Hindlimb muscle (tissue), 1 donor: ENCODE measurements around the gene LAPTM4A. TPM values are rescaled to one million over a fixed set of nuclear protein-coding genes. Genes with fewer than 3 reads are reported as not detected.
A peak's percentile ranks its signal among the peaks of the same experiment; 100 is the strongest.
"Not testable (repeated sequence)": the region's sequence is repeated elsewhere in the genome, so short reads cannot be mapped to it uniquely, and the experiment has no call there.

Experiments used
- DNase-seq: peaks from one replicate; pipeline ENCODE4 v3.0.0-alpha.2; 2013
- polyA plus RNA-seq: library from polyadenylated mRNA; unstranded; fragments of 120-200 nt; gene quantifications from one replicate; pipeline ENCODE4 v1.2.1, GENCODE V29; 2013; ENCODE audit not compliant: insufficient read length

The LAPTM4A gene
- polyA plus RNA-seq, 1 donor, result 311 TPM

DNA sequence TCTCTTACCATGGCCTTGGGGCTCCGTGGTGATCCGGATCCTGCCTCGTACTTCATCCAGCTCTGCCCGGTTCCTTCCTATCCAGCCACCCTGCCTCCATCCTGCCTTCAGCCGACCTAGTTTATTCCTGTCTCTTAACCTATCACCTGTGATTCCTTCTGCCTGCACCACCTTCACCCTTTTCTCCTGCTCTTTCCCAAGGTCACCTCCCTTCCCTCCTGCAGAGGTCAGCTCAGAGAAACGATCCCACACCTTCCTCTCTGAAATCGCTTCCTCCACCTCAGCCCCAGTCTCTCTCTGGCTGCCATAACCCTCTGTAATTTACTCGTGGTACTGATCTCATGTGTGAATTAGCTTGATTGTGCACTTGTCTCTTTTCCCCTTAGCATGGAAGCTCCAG is 23.5 kb upstream of the LAPTM4A start:
- DNase-seq, result no peak

DNA sequence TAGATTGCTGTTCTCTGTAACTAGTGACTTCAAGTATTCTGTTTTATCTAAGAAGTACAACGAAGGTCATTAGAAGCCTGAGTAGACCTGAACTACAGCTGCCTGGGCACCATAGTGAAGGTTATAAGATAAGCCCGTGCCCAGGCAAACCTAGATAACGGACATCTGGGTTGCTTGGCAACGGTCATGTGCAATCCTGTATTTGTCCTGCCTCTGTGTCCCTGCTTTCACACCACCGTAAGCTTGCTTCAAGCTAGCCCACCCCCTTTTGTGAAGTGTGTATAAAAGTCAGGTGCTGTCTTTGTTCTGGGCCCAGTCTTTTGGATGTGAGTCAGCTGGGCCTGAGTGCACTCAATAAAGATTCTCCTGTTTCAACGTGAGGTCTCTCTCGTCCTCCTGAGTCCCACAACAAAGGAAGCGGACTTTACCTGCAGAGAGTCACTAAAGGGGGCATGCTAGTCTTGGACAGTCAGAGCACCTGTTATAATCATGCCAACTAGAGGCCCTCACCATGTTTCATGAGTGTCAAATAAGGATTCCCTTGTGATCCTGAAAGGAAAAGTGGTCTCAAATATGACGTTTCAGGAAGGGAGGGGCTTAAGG is 22.7 kb upstream of the LAPTM4A start:
- DNase-seq, result not testable (repeated sequence)

DNA sequence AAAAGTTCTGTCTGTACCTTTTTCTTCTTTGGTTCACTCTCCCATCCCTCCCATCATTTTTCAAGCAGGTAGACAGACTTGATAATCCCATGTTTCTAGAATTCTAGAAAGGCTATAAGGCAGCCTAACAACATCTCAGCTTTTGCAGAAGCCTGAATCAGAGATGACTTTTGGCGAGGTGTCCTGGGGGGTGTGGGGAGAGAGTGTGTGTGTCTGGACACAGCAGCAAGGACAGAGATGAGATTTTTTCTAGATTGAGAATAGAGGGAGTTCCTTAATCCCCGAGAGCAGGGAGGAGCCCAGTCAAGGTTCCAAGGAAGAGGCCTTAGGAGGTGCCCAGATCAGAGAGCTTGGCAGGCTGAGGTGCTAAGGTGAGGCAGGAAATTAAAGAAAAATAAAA is 22.0 kb upstream of the LAPTM4A start:
- no peak for DNase-seq

DNA sequence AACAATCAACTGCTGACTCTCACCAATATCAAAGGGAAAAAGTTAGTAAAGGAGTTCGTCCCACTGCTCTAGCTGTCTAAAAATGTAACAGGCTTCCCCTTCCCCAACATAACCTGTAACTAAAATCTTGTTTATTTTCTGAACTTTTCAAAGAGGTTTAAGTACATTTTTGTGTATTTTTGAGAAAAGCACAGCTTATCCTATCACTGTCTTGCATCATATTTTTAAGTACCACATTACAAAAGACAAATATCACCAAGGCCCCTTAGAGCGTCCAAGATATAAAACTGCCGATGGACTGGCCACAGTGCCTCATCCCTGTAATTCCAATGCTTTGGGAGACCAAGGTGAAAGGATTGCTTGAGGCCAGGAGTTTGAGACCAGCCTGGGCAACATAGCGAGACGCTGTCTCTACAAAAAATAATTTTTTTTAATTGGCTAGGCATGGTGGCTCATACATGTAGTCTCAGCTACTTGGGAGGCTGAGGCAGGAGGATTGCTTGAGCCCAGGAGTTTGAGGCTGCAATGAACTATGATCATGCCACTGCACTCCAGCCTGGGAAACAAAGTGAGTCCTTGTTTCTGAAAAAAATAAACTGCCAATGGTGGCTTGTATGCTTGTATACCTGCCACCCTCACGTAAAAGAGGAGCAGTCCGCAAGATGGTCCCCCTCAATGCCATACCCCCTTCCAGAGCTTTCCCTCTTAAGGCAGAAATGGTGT is 21.2 kb upstream of the LAPTM4A start:
- DNase-seq, result no peak

DNA sequence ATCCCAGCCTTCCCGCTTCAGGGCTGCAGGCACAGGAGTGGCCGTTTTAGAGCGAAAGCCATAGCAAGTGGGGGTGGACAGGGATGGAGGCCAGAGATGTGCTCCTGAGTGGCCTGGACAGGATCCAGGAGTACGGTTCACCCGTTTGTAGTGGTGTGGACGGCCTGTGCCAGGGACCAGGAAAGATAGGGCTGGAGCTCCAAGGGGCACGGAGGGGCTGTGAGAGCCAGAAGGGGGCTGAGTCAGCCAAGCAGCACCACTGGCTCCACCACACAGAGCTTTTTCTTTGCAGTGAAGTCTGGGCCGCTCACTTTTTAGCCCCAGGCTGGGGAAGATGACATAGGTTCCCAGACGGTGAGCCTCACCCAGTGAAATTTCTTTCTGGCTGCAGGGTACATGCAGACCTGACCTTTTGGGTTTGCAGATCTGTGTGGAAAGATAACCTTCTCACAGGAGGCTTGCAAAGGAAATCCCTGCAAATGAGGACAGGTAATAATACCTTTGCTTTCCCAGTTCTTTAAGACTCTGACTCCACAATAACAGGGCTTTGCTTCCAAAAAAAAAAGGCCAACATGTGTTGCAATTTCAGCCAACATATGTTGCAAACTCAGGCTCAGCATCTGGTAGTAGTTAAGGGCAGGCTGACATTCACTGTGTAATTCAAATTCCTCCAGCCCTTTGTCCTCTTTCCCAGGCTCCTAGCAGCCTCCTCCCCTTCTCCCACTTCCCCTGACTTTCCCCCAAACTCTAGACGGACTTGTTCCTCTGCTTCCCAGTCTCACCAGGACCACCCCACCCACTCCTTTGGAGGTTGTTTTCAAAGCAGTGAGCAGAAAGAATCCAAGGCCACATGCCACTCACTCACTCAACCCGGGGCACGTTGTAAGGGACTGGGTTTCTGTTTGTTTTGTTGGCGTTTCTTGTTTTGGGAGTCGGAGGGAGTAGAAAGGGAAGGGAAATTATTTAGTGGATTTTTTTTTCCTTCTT is 20.3 kb upstream of the LAPTM4A start:
- DNase-seq, result peak; percentile 87

DNA sequence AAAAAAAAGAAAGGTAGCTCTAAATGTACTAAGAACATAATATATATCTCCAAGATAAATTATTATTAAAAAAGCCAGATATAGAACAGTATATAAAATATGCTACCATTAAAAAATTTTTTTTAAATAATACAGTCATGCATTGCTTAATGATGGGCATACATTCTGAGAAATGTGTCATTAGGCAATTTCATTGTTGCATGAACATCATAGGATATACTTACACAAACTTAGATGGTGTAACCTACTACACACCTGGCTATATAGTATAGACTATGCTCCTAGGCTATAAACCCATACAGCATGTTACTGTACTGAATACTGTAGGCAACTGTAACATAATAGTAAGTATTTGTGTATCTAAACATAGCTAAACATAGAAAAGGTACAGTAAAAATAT is 18.3 kb upstream of the LAPTM4A start:
- no peak for DNase-seq

DNA sequence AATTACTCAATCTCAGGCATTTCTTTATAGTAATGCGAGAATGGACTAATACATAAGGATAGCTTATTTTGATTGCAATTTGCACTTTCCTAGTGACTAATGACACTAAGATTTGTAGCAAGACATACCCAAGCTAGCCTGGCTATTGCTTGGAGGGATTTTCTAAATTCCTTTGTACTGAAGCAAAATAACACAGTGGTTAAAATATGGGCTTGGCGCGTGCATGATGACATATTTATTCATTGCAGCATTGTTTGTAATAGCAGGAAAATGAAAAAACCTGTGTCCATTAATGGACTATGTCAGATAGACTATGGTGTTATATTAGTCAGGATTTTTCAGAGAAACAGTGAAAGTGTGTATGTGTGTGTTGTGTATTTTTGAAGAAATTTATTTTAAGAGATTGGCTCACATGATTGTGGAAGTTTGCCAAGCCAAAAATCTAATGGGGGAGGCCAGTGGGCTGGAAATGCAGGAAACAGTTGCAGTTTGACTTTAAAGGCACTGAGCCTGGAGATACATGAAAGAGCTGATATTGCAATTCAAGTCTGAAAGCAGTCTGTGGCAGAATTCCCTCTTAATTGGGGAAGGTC is 16.7 kb upstream of the LAPTM4A start:
- no peak for DNase-seq

DNA sequence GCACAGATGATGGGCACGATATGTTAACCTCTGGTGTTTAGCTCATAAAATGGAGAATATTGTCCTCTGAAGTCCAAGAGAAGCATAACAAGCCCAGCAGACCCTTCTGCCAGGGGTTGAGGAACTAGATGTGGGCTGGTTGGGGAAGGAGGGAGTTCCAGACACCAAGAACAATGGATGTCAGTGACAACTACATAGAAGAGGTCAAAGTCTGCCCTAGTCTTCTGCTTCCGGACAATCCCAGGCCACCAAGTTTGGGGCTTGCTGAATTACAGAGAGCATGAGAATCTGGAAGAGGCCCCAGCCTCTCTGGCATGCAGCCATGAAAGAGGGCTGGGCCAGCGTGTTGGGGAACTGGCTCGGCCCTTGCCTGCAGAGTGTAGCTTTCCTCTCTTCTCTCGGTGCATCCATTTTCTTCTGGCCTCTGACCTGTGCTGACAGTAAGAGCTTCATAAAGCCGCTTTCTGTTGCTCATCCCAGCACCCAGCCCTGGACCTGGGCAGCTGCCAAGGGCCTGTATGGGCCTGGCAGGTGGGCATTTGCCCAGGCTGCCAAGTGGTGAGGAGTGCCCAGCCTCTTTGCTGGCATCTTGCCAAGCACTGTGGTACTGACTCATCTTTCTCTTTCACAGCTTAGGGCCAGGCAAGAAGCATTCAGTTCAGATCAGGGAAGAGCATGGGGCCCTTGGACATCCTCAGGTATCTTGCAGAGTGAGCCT is 14.6 kb upstream of the LAPTM4A start:
- DNase-seq, result peak; percentile 68

DNA sequence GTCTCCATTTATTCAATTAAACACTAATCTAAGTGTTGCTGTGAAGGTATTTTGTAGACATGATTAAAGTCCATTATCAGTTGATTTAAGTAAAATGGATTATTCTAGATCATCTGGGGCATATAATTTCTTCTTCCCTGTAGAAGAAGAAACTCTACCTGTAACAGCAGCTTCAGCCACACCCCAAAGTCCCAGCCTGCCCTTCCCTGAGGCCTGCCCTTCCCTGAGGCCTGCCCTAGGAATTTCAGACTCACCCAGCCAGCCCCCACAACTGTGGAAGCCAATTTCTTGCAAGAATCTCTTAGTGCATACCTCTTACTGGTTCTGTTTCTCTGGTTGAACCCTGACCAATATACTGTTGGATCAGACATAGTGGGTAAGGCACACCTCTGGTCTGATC is 13.4 kb upstream of the LAPTM4A start:
- DNase-seq, result no peak

DNA sequence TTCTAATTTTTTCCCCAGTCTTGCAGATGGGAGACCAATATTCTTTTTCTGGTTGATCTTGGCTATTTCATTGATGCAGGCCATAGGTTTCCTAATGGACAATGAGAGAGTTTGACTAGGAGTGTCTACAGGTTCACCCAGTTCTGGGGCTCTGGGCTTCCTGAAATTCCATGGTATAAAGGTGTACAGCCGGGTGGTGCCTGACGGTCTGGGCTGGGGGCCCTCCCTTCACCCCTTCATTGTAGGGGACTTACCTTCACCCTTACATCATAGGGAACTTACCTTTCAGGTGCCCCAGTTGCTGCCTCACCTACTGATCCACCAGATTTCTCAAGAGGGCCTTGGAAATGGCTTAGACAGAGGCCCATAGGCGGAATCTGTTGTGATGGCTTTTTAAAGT is 13.0 kb upstream of the LAPTM4A start:
- DNase-seq, result no peak

DNA sequence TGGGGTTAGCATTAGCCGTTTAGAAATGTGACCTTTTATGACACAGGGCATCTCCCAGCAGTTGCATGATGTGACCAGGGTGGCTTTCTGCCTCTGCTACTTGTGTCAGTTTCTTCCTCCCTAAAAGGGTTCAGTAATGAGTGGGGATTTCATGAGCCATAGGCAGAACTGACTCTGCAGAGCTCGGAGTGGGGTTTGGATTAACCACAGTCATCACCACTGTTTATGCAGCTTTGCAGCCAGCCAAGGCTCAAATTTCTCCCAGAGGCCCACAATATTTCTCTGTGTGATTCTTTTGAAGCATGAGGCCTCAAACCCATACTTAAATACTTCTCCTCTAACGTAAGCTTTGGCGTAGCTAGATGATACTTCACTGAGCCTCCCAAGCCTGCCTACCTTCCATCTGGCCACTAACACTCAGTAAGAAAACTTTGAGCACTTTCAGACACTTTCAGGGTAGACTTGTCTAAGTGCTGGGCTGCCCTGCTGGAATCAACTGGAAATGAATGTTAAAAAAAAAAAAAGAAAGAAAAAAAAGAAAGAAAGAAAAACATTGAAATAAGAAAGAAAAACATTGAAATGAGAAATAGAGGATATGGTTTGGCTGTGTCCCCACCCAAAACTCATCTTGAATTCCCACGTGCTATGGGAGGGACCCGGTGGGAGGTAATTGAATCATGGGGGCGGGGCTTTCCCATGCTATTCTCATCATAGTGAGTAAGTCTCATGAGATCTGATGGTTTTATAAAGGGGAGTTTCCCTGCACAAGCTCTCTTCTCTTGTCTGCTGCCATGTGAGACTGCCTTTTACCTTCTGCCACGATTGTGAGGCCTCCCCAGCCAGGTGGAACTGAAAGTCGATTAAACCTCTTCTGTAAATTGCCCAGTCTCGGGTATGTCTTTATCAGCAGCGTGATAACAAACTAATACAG is 11.5 kb upstream of the LAPTM4A start:
- peak; percentile 85 for DNase-seq

DNA sequence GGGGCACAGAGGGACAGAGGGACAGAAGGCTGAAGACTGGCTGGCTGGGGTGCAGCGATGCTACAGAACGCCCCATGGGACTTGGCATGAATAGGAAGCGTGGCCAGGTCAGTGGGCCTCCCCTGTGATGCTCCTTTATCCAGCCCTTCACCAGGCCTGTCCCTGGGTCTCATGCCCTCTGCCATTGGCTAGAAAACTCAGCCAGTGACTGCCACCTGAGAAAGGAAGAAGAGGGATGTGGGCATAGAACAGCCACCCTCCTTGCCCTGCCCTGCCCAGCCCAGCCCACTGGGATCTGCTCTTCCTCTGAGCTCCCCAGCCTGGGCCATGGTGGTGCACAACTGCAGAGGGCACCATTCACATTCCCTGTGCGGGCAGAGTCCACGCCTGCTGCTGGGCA is 10.5 kb upstream of the LAPTM4A start:
- no peak for DNase-seq

DNA sequence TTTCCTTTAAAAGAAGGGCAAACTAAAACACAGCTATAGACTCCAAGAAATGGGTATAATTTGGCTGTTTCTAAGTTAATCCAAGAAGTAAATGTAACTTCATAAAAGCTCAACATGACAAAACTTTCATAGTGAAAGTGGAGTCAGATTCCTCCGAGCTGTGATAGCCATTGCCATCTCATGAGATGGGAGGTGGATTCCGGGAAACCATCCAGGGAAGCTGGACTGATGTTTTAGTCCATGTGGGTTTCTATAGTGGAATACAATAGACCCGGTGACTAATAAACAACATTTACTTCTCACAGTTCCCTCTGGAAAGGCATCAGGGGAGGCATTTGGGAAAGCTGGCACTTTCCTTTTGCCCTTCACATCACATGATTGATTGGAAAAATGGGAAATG is 10.0 kb upstream of the LAPTM4A start:
- DNase-seq, result no peak

DNA sequence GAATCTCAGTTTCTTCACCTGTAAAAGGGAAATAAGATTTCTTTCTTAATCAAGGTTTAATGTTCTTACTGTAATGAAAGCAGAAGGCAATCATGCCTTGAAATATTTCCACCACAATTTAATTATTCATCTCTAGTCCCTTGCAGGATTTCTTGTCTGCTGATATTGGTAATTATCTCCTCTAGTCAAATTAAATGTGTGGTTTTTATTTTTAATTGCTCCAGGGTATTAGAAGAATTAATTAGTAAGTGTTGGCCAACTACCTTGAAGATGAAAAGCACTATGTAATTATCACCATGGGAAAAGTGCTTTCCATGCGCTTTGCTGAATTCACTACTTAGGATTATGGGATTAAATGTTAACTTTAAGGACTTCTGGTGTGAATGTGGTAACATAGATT is 8.7 kb upstream of the LAPTM4A start:
- no peak for DNase-seq

DNA sequence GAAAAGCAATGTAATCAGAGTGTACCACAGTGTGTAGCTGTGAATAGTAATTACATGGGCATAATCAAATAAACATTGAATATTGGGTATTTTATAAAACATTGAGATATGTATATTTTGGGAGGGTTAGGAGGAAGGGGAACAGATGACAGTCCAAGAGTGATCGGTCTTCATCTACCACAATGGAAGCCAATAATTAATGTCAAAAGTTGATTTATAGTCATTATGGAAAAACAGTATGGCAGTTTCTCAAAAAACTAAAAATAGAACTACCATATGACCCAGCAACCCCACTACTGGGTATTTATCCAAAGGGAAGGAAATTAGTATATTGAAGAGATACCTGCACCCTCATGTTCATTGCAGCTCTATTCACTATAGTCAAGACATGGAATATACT is 5.8 kb upstream of the LAPTM4A start:
- no peak for DNase-seq

DNA sequence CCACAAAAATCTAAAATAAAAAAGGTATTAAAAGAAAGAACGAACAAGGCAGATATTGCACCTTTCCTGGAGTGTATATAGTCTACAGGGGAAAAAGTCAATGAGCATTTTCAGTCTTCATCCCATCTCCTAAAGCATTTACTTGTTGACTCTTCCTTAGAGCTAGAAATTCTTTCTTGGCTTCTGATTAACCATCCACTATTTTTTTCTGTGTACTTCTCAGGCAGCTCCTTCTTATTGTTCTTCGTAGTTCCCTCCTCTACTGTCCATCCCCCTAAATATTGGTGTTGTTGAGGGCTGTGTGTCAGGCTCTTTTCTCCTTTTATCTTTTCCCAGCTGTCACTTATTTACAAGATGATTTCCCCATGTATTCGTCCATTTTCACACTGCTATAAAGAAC is 3.5 kb upstream of the LAPTM4A start:
- no peak for DNase-seq

DNA sequence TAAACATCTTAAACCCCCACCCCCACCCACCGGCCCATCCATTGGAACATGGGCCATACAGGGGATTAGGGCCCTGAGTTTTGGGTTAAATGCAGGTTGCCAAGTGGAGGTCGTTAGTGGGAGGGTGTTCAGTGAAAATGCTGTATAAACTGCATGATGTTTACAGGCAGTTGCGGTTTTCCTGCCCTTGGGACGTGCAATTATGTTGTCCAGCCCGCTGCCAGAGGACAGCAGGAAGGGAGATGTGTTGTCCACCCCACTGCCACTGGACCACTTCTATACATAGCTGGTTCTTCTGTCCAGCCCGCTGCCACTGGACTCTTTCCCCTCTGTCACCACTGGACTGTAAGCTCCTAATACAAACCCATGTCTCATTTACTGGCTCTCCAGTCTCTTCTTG is 2.7 kb upstream of the LAPTM4A start:
- no peak for DNase-seq

DNA sequence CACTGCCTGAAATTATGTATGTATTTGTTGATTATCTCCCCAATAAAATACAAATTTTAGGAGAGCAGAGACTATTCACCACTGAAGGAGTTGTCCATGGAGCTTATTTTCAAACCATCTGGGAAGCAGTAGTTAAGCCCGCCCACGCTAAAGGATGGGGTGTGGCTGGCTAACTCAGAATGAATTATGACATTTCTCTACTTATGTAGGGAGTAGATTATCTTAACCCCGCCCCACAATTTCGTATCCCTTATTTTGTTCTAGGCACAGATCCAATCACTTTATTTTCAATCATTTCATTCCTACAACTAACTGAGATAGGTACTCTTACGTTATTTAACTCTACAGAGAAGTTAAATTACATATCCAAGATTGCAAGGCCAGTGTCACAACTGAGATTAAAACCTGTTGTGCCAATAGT is 1.4 kb upstream of the LAPTM4A start:
- DNase-seq, result peak; percentile 67

DNA sequence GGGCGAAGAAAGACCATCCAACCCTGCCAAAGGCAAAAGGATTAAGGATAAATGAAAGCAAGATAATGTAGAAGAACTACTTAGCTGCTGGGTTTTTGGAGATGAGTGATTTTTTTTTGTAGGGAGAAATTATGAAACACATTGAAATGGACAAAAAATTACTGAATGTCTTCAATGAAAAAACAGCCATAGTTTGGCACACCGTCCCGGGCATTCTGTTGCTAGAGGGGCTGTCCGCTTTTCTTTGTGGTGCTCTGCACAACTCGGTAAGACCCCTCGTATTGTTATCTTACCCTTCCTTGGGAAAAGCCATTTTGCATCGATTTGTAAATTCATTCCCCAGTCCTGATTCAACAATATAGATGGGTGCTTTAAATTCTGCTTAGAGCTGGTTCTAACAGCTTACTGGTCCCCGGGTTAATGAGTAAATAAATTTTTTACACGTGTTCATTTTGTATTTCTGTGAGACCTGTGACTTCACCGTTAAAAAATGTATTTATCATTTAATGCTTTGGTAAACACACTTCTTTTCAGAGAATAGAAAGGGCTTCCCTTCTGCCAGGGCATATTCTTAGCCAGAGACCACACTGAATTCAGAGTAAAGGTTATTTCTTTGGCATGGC is 912 bp upstream of the LAPTM4A start:
- DNase-seq, result no peak

DNA sequence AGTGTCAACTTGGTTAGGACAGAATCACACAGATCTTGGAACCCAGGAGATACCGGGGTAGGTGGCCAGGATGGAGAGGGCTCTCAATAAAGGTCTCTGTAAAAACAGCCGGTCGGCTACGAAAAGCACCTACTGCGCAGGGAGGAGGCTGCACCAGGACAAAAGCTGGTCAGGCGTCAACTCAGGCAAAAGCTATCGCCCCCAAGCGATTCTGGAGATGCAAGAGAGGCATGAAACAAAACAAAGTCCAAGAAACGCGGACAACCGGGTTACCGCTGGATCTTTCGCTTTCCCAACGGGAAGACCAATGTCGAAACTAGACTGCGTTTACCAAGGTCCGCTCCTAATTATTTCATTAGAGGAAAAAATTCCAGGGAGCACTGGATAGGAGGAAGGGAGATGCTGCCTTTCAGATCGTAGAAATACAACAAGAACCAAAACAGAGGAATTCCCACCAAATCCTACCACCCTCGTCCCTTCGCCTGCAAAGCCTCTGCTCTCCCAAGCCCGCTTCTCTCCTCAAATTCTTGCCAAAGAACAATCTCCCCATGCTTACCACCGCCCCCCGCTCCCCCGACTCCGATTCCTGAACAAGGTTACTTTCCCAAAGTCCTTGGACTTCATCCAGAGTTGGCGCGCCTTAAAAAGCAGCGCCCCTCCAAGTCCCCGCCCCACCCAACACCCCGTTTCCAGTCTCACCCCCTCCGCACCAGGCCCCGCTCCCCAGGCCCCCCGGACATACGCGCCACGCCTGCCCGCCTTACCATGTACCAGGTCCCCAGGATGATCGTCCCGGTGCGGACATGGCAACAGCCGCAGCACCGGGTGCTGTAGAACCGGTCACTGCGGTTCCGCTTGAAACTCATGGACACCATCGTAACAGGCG is 539 bp downstream of the LAPTM4A start:
- peak; percentile 68 for DNase-seq
